ENCODE data around the gene RABIF. TPM values are rescaled to one million over a fixed set of nuclear protein-coding genes. Genes with fewer than 3 reads are reported as not detected.
"Not testable (repeated sequence)": the region's sequence is repeated elsewhere in the genome, so short reads cannot be mapped to it uniquely, and the experiment has no call there.

RABIF gene
- total and polyA plus RNA-seq, 2 experiments from 2014 or later: 2.9 to 22.6 TPM

DNA sequence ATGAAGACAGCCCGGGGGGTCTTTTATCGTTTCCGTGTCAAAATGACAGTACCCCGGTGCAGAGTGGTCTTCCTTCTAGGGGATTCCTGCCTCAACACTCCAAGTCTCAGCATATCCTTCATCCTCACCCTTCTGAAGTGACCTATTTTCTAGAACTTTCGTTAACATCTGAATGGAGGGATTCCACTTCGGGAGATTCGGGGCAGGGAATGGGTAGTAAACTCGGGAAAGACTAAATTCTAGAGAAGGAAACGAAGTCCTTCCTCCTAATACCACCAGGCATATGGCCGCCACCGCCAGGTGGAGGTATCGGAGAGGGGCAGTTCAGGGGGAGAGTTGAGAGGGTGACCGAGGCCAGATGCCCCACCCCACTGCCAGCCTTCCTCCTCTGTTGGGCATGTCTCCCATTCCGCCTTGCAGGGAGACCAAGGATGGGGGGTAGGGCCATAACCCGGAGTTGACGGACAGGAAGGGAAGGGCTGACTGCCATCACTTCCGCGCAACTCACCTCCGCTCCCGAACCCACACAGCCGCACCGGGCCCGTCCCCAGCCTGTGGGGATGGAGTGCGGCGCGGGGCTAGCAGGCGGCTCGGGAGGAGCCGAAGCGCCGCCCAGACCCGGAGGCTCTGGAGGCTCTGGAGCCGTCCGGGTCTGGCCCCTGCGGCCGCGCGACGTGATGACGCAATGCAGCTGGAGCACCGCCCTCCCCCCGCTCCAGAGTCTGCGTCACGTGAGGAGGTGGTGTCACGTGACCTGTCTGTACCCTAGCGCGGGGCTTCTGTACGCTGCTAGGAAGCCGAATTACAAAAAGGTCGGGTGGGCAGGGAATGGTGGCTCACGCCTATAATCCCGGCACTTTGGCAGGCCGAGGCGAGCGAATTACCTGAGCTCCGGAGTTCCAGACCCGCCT lies 37.9 kb upstream of the RABIF start, which contains the start of gene KLHL12:
Gene KLHL12, minus strand, starts transcription at position 654 of the 911 bp plus-strand sequence. CDS start 2,072 bp downstream, outside the sequence.
- H3K4me1 ChIP-seq (ENCODE audit: low read depth): no peaks in the 10 kb centered on the region

GRCh38 chr1:202923533-202923932 lies 34.6 kb upstream of the RABIF start:
- Histone ChIP-seq H3K9me3 (ENCODE audit: low read depth) (no peaks in the 10 kb centered on the region), H3K4me1 (ENCODE audit: low read depth) (no peaks in the 10 kb centered on the region), H3K27ac (no peak overlapping the region), H3K36me3 (peaks cover 23% of the 10 kb centered on the region), H3K27me3 (no peaks in the 10 kb centered on the region), H3K4me3 (no peak overlapping the region)
- DNase-seq (ENCODE audit: low read depth in 1 of 2, low spot score in 1 of 2): no peak
- TF ChIP-seq CTCF (IDR thresholded peaks at IDR 0.05; ENCODE audit: low read depth, low read length): no peak

More for the DNA sequence above, 37.9 kb upstream of the RABIF start, which contains the start of gene KLHL12:
- Histone ChIP-seq H3K4me3 (peak within 1 kb of the TSS; percentile 55), H3K27ac (peak within 1 kb of the TSS; percentile 75), H3K36me3 (peaks cover 13% of the 10 kb centered on the region), H3K9me3 (ENCODE audit: low read depth) (no peaks in the 10 kb centered on the region), H3K27me3 (no peaks in the 10 kb centered on the region)
- TF ChIP-seq CTCF (IDR thresholded peaks at IDR 0.05; ENCODE audit: low read depth, low read length): peak; percentile 56
- DNase-seq (ENCODE audit: low read depth in 1 of 2, low spot score in 1 of 2): peak; percentile 99

DNA sequence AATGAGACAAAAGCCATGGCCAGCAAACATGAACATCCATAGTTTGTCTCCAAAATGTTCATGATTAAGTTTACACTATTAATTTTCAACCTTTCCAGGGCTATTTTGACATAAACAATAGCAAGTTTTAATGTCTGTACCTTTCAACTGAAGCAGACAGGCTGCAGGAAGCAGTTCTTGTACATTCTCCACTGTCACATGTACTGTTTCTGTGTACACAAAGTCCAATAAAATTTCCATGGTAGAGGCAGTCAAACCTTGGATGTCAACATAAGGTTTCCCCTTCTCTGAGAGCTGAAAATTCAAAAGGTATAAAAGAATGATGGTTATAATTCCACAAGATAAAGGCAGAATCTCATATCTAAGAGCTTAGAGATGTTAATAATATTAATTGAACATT lies 30.7 kb upstream of the RABIF start:
- Histone ChIP-seq H3K9me3 (ENCODE audit: low read depth) (no peaks in the 10 kb centered on the region), H3K27me3 (no peaks in the 10 kb centered on the region), H3K4me3 (no peak overlapping the region), H3K27ac (no peak overlapping the region), H3K4me1 (ENCODE audit: low read depth) (no peaks in the 10 kb centered on the region), H3K36me3 (peaks cover 53% of the 10 kb centered on the region)
- no peak for DNase-seq (ENCODE audit: low read depth in 1 of 2, low spot score in 1 of 2)
- TF ChIP-seq CTCF (IDR thresholded peaks at IDR 0.05; ENCODE audit: low read depth, low read length): no peak

- peaks cover 58% of the 10 kb centered on the region for H3K36me3 ChIP-seq
- no peak for TF ChIP-seq CTCF (IDR thresholded peaks at IDR 0.05; ENCODE audit: low read depth, low read length)
- H3K27me3 ChIP-seq: no peaks in the 10 kb centered on the region
- H3K27ac ChIP-seq: no peak overlapping the region
- H3K9me3 ChIP-seq (ENCODE audit: low read depth): no peaks in the 10 kb centered on the region
- no peak for DNase-seq (ENCODE audit: low read depth in 1 of 2, low spot score in 1 of 2)
- H3K4me1 ChIP-seq (ENCODE audit: low read depth): no peaks in the 10 kb centered on the region
- H3K4me3 ChIP-seq: no peak overlapping the region
Observed at GRCh38 chr1:202915146-202915545, 26.2 kb upstream of the RABIF start.

DNA sequence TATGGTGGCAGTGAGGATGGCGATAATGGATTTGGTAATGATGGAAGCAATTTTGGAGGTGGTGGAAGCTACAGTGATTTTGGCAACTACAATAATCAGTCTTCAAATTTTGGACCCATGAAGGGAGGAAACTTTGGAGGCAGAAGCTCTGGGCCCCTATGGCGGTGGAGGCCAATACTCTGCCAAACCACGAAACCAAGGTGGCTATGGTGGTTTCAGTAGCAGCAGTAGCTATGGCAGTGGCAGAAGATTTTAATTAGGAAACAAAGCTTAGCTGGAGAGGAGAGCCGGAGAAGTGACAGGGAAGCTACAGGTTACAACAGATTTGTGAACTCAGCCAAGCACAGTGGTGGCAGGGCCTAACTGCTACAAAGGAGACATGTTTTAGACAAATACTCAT lies 23.5 kb upstream of the RABIF start:
- peaks cover 60% of the 10 kb centered on the region for H3K36me3 ChIP-seq
- not testable (repeated sequence) for H3K4me3 ChIP-seq; H3K4me1 ChIP-seq (ENCODE audit: low read depth); DNase-seq (ENCODE audit: low read depth in 1 of 2, low spot score in 1 of 2); H3K9me3 ChIP-seq (ENCODE audit: low read depth); H3K27me3 ChIP-seq; H3K27ac ChIP-seq

DNA sequence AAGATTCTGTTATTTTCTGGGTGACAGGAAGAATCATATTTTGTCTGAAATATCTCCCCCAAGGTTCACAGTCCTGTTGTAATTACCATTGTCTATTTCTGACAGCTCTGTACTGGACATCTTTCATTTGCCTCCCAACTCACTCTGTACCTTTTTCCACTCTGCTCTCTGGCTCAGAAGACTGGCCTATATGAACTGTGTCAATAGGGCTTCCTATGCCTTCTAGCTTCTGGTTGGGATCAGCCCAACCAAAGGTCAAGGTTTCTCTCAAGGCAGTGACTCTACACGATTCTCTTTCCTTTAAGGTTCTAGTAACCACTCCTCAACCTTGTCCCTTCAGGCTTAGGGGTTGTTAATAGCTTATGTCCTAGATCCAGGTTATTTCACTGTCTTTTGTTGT lies 20.5 kb upstream of the RABIF start:
- Histone ChIP-seq H3K4me1 (ENCODE audit: low read depth) (peaks cover 11% of the 10 kb centered on the region), H3K4me3 (no peak overlapping the region), H3K27ac (no peak overlapping the region), H3K27me3 (no peaks in the 10 kb centered on the region), H3K9me3 (ENCODE audit: low read depth) (no peaks in the 10 kb centered on the region), H3K36me3 (peaks cover 46% of the 10 kb centered on the region)
- DNase-seq (ENCODE audit: low read depth in 1 of 2, low spot score in 1 of 2): no peak
- no peak for TF ChIP-seq CTCF (IDR thresholded peaks at IDR 0.05; ENCODE audit: low read depth, low read length)
